ENCODE results near the gene CMTM1.
A peak's percentile ranks its signal among the peaks of the same experiment; 100 is the strongest.
"Not testable (repeated sequence)": the region's sequence is repeated elsewhere in the genome, so short reads cannot be mapped to it uniquely, and the experiment has no call there.

CMTM1 gene

DNA sequence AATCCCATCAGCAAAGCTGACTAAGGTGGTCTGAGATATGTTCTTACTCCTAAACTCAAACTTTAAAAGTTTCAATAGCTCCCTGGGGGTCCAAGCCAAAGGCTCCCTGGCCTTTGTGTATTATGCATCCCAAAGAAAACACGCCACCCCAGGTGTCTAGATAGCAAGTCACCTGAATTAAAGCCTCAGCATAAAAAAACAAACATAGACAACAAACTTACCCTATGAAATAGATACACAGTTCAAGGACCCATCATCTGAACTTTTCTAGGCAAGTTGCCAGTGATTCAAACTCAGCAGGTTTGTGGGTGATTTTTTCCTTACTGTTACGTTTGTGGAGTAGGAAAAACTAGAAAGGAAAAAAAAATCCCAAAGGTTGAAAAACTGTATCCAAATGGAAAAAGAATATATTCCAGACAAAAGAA lies 50.8 kb downstream of the CMTM1 start:
- no peak for DNase-seq

DNA sequence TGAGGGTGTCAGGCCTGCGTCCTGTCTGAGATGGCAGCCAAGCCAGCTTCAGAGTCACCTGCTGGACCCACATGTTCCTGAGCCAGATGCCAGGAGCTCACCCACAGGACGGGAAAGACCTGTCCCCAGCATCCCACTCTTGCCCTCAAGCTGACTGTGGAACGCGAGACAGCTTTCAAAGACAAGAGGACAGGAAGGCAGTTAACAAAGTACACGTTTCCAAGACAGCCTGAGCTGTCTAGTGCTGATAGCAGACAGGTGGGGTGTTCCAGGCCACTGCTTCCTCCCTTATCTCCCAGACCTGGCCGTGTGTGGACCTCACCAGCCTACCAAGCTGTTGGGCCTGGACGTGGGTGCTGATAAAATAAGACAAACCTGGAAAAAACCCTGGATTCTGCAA lies 51.5 kb downstream of the CMTM1 start:
- no peak for DNase-seq

- DNase-seq: peak in 1 of 2 experiments; percentile 51
Observed at GRCh38 chr16:66618588-66619375, 52.5 kb downstream of the CMTM1 start.

DNA sequence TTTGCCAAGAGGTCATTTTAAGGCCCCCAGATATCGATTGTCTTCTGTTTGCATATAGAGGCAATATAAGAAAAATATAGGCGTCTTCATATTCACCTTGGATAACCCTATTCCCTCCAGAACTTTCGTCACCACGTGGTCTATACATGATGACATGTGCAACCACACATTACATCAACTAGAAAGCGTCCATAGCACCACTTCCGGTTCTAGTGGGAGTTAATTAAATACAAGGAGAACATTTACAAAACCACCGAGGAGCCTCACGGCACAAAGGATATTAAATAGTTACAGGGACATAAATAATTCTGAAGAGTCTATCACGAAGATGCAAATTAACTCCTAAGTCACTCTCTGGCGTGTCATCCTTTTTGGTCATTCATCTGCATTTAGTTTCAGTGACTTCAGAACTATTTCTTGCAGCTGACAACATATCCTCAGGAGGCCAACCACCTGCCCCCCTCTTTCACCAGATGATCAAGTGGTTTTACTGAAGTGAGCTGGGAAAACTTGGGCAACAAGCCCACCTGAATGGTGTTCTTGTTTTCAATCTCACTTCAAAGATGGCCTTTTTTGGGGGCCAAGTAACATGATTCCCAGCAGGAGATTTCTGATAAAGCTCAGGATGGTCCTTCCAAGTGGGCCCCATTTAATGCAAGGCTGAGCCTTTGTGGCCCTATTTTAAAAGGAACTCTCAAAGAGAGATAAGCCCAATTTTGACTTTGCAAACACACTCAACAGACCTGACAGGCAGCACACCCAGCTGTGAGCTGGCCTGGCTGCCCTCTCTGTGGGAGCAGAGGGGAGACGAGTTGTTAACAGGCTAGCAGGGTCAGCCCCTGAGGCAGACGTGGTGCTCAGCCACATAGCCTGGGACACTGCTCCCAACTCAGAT lies 53.5 kb downstream of the CMTM1 start:
- DNase-seq: peak; percentile 15 to 60

DNA sequence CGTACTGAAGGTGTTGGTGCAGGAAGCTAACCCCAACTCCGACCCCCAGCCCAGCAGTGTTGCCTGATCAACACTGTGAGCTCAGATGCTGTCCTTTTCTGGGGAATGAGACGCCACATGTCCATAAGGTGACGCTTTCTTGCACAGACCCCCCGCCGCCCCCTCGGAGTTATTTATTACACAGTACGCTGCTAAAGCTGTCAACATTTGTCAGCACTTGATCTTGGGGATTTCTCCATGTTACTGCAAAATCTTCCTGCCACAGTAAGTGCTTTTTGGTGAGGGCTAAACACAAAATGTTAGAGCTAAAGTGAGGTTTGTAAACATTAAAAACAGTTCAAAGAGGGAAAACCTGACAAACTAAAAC lies 54.2 kb downstream of the CMTM1 start:
- peak; percentile 8 to 41 for DNase-seq

DNA sequence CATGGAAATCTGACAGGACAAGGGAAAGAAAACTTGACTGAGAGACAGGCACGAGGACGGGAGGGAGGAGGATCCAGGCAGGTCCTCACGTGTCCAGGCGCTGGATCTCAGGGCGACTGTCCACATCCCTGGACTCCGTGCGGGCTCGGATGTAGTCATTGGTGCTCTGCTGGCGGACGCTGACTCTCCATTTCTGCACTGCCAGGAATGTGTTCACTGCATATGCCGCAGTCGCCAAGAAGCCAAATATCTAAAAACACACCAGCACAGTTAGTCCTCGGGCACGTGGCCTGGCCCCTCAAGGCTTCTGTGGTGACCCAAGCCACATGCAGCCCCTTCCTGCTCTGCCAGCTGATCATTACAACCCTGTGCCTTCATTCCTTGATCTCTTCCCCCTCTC lies 55.7 kb downstream of the CMTM1 start:
- no peak for DNase-seq

- no peak for DNase-seq
Observed at GRCh38 chr16:66622863-66623262, 56.6 kb downstream of the CMTM1 start.

DNA sequence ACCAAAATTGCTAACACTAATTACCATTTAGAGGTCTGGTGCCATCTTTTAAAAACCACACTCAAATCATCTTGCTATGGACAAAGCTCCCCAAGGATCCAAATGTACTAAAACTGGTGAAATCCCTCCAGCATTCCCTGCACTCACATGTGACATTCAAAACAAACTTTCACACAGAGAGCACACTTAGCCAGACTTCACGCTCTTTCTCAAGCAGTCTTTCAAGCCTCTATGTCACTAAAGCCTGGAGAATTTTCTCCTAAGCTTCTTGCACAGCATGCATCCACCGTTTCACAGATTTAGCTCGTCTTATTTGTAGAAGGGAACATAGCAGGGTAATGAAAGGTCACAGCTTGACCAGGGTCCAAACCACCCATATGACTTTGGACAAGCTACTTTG lies 57.5 kb downstream of the CMTM1 start:
- DNase-seq: no peak

- not testable (repeated sequence) for DNase-seq
Observed at GRCh38 chr16:66627611-66628378, 61.6 kb downstream of the CMTM1 start.

All from NCI-H524 (cell line).